ENCODE data around the gene RRP36. TPM values are rescaled to one million over a fixed set of nuclear protein-coding genes. Genes with fewer than 3 reads are reported as not detected.

The RRP36 gene
- total and polyA plus RNA-seq, 9 of the 15 experiments (the other 6 are each of a cell fraction or from before 2014, with no cell fraction given): 27.6 to 150 (median 114) TPM

GRCh38 chr6:43032326-43032725, 10.9 kb downstream of the RRP36 start:
- CTCF ChIA-PET (ENCODE audit: low intra/inter-chr PET ratio): no interaction called here
- intact Hi-C loops (cut with micrococcal nuclease): no loop called here
- no peak overlapping the region for H2AFZ ChIP-seq (ENCODE audit: low read depth, low read length)
- H3K4me1 ChIP-seq (replicated peaks in 1 of 2; ENCODE audit: control insufficient read depth in 2 of 2, insufficient read depth in 2 of 2, low read length in 2 of 2): no peaks in the 10 kb centered on the region
- BruUV-seq (replicated peaks): no TSS peak
- no peak overlapping the region for H3K4me3 ChIP-seq
- FAIRE-seq (no peak), DNase-seq (ENCODE audit: extremely low read depth in 1 of 4, low spot score in 3 of 4) (no peak), ATAC-seq (no peak)
- H3K9me3 ChIP-seq (replicated peaks; ENCODE audit: control insufficient read depth, insufficient read depth, low read depth, low read length): no peaks in the 10 kb centered on the region
- no peak overlapping the region for H3K9ac ChIP-seq (ENCODE audit: insufficient read depth in 1 of 2, low read depth in 2 of 2, low read length in 2 of 2)
- POLR2A ChIA-PET: interaction anchor here (0.6 to 5.7 kb wide), 7 partner anchors 8 to 109 kb away, joined by 3 to 22 read pairs (median 4); partner anchors contain the start of genes CUL7 and RRP36
- TF ChIP-seq STAG1 (CRISPR knock-in tag; IDR thresholded peaks at IDR 0.05; ENCODE audit: borderline replicate concordance) (no peak), MXI1 (IDR thresholded peaks at IDR 0.05; ENCODE audit: low read depth, low read length) (no peak), HDAC8 (tag; IDR thresholded peaks at IDR 0.05) (no peak), TCF7 (IDR thresholded peaks at IDR 0.05; ENCODE audit: borderline replicate concordance) (no peak)
- H4K20me1 ChIP-seq (replicated peaks; ENCODE audit: control insufficient read depth, insufficient read depth, low read length): no peaks in the 10 kb centered on the region; the same call in 1 of the 2 replicates
- 82% methylated on average over 4 of the region's 4 CpGs for WGBS (ENCODE audit: insufficient coverage, low coverage, missing lambda C conversion rate)
- peaks cover 71% of the 10 kb centered on the region for H3K36me3 ChIP-seq (ENCODE audit: control insufficient read depth, insufficient read depth, low read length)
- H3K27me3 ChIP-seq (ENCODE audit: control insufficient read depth in 2 of 2, insufficient read depth in 2 of 2, low read length in 2 of 2): no peaks in the 10 kb centered on the region
- H3K9me1 ChIP-seq (ENCODE audit: control insufficient read depth, insufficient read depth, low read length): no peaks in the 10 kb centered on the region
- H3K79me2 ChIP-seq (ENCODE audit: control insufficient read depth, insufficient read depth, low read length): no peaks in the 10 kb centered on the region
- H3K4me2 ChIP-seq (ENCODE audit: insufficient read depth, low read length): no peak overlapping the region
- H3K27ac ChIP-seq (ENCODE audit: extremely low read depth, low read depth, low read length): no peak overlapping the region
- in situ Hi-C loops (cut with MboI): no loop called here

- H4K20me1 ChIP-seq (replicated peaks; ENCODE audit: control insufficient read depth, insufficient read depth, low read length): no peaks in the 10 kb centered on the region; the same call in 1 of the 2 replicates
Measured at GRCh38 chr6:43033496-43034189, 12.2 kb downstream of the RRP36 start.

More at GRCh38 chr6:43033496-43034189, 12.2 kb downstream of the RRP36 start:
- no peak for ATAC-seq
- ChIA-PET POLR2A (interaction anchor here (0.7 to 5.7 kb wide), 7 partner anchors 9 to 110 kb away, joined by 3 to 22 read pairs (median 5); partner anchors contain the start of genes KLHDC3, MEA1 and RRP36), CTCF (ENCODE audit: low intra/inter-chr PET ratio) (no interaction called here)
- in situ Hi-C loops (cut with MboI): no loop called here
- BruUV-seq (replicated peaks): no TSS peak
- intact Hi-C loops (cut with micrococcal nuclease): no loop called here
- no peak overlapping the region for H3K4me3 ChIP-seq
- H3K79me2 ChIP-seq (ENCODE audit: control insufficient read depth, insufficient read depth, low read length): no peaks in the 10 kb centered on the region
- H3K36me3 ChIP-seq (ENCODE audit: control insufficient read depth, insufficient read depth, low read length): peaks cover 72% of the 10 kb centered on the region
- H3K9me1 ChIP-seq (ENCODE audit: control insufficient read depth, insufficient read depth, low read length): no peaks in the 10 kb centered on the region
- no peak overlapping the region for H3K27ac ChIP-seq (ENCODE audit: extremely low read depth, low read depth, low read length)
- no peak overlapping the region for H3K9ac ChIP-seq (ENCODE audit: insufficient read depth in 1 of 2, low read depth in 2 of 2, low read length in 2 of 2)
- no peak for DNase-seq (ENCODE audit: extremely low read depth in 1 of 4, low spot score in 3 of 4)
- no peaks in the 10 kb centered on the region for H3K27me3 ChIP-seq (ENCODE audit: control insufficient read depth in 2 of 2, insufficient read depth in 2 of 2, low read length in 2 of 2)
- TF ChIP-seq CEBPG (CRISPR knock-in tag; IDR thresholded peaks at IDR 0.05) (no peak), CEBPG (tag; conservative IDR thresholded peaks at IDR 0.05 in 1 of 2, IDR thresholded peaks at IDR 0.05 in 1 of 2) (0 out of 4 replicates have a peak, but pooled peaks of 1 of the 2 experiments have one; percentile 34), POLR2A (conservative IDR thresholded peaks at IDR 0.05) (0 out of 2 replicates have a peak, but pooled peaks have one; percentile 1), ILK (tag; IDR thresholded peaks at IDR 0.05; ENCODE audit: borderline replicate concordance, low read depth) (no peak), SUPT5H (IDR thresholded peaks at IDR 0.05) (0 out of 2 replicates have a peak, but pooled peaks have one; percentile 8)
- peaks cover 0 to 3% of the 10 kb centered on the region in 2 experiments; a peak in 1 of 5 replicates for H3K4me1 ChIP-seq (replicated peaks in 1 of 2; ENCODE audit: control insufficient read depth in 2 of 2, insufficient read depth in 2 of 2, low read length in 2 of 2)
- no peaks in the 10 kb centered on the region for H3K9me3 ChIP-seq (replicated peaks; ENCODE audit: control insufficient read depth, insufficient read depth, low read depth, low read length)
- no peak overlapping the region for H2AFZ ChIP-seq (ENCODE audit: low read depth, low read length)
- H3K4me2 ChIP-seq (ENCODE audit: insufficient read depth, low read length): no peak overlapping the region
- WGBS (ENCODE audit: insufficient coverage, low coverage, missing lambda C conversion rate): 86% methylated on average over 2 of the region's 2 CpGs
- FAIRE-seq: no peak

Measured in K562 (cell line).